ENCODE data around the gene OR2B2. TPM values are rescaled to one million over a fixed set of nuclear protein-coding genes. Genes with fewer than 3 reads are reported as not detected.

OR2B2 gene
- total and polyA plus RNA-seq, 2 of the 4 experiments (the other 2 are of a cell fraction), result not detected

DNA sequence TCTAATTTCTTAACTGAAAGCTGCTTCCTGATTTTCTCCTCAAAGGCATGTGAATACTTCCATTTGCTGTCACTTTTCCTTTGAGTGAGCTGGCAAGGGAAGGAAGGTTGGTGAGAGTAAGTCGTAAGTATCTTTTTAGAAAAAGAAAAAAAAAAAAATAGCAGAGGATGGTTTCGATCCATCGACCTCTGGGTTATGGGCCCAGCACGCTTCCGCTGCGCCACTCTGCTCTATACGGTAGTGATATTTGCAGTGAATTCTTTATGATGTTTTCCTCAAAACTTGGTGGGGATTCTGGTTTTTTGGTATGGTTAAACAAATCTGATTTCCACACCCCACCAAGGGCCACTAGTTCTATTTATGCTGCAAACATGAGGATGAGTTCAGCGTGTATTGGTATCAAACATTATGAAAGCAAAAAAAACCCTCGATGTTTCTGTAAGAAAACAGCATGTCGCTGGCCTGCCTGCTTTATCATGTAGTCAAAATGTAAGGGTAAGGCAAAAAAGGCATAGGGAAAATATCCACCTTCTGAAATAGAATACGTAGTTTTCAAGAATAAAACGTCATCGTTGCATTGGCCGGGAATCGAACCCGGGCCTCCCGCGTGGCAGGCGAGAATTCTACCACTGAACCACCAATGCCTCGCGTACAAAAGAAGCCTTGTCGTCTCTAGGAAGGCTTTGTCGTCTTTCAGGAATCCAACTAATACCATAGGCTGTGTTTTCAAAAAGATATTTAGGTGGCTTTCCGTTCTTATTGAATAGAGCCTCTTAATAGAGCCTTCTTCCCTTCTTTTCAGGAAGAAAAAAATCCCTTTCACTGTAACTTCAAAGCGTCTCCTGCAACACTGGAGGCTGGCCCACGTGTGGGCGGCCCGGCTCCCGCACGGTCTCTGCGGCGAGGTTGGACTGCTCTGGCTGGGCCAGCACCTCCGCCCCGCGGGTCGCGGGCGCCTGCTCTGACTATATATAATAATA is 9.6 kb downstream of the OR2B2 start:
- Histone ChIP-seq H3K4me3 (ENCODE audit: insufficient read depth, low read depth, low read length) (peak overlapping the region; percentile 66), H2AFZ (replicated peaks; ENCODE audit: low read length, poor library complexity) (peak overlapping the region; percentile 93), H3K4ac (ENCODE audit: low read depth, low read length) (no peak overlapping the region), H2BK20ac (ENCODE audit: low read depth, low read length) (no peak overlapping the region), H2AK9ac (replicated peaks; ENCODE audit: low read depth, low read length, poor library complexity) (no peak overlapping the region), H4K5ac (ENCODE audit: low read depth, low read length) (peak overlapping the region; percentile 6; the same call in 1 of the 2 replicates), H4K8ac (ENCODE audit: low read depth in 2 of 2, low read length in 2 of 2) (peak overlapping the region in 1 of 2 experiments; percentile 41; a peak in 1 of 4 replicates), H3K56ac (ENCODE audit: extremely low read depth, insufficient read depth, low read length) (no peak overlapping the region), H4K91ac (ENCODE audit: insufficient read depth, low read depth, low read length) (no peak overlapping the region), H2AK5ac (ENCODE audit: low read depth, low read length) (no peak overlapping the region), H3K36me3 (ENCODE audit: control insufficient read depth, insufficient read depth, low read length) (no peaks in the 10 kb centered on the region), H4K20me1 (ENCODE audit: insufficient read depth, low read length) (peaks cover 3% of the 10 kb centered on the region; the same call in 1 of the 2 replicates), H3K14ac (replicated peaks; ENCODE audit: low read depth, low read length) (peak overlapping the region; percentile 61), H3K9me3 (ENCODE audit: control insufficient read depth, insufficient read depth, low read length) (no peaks in the 10 kb centered on the region), H3K27ac (ENCODE audit: insufficient read depth, low read length) (no peak overlapping the region), H3K4me2 (ENCODE audit: low read depth, low read length) (peak overlapping the region; percentile 90; the same call in 1 of the 2 replicates), H2BK15ac (ENCODE audit: low read depth, low read length) (no peak overlapping the region), H3K9ac (ENCODE audit: low read depth, low read length) (peak overlapping the region; percentile 26; the same call in 1 of the 2 replicates), H3K27me3 (ENCODE audit: control insufficient read depth, insufficient read depth, low read length) (no peaks in the 10 kb centered on the region), H3K23ac (ENCODE audit: low read depth, low read length) (no peak overlapping the region), H2BK120ac (ENCODE audit: low read depth, low read length) (no peak overlapping the region), H3K4me1 (ENCODE audit: control insufficient read depth, insufficient read depth, low read length) (no peaks in the 10 kb centered on the region), H3K9me1 (ENCODE audit: insufficient read depth, low read length) (no peaks in the 10 kb centered on the region), H3K79me1 (ENCODE audit: low read depth in 1 of 2, low read length in 2 of 2) (no peaks in the 10 kb centered on the region), H3K18ac (ENCODE audit: low read depth, low read length) (peak overlapping the region; percentile 34; the same call in 1 of the 2 replicates), H2BK5ac (ENCODE audit: low read depth, low read length, poor library complexity, severe bottlenecking) (peak overlapping the region; percentile 74)
- BruUV-seq (replicated peaks), result no TSS peak
- ChIA-PET CTCF (interaction anchor here (0.6 to 0.9 kb wide), 2 partner anchors 106 to 590 kb away, joined by 4 to 5 read pairs; no protein-coding TSS in a partner anchor), POLR2A (ENCODE audit: unreplicated experiment) (interaction anchor here (0.6 kb wide), 1 partner anchor 35 kb away, joined by 5 read pairs; a partner anchor contains a TSS)
- in situ Hi-C loops (cut with MboI; ENCODE audit: low sequenced_read_pairs), result no loop called here
- intact Hi-C loops (cut with micrococcal nuclease), result loop anchor here (2.0 to 5.0 kb wide), 4 partner anchors 214 to 454 kb away; no protein-coding TSS in a partner anchor
- ATAC-seq (ENCODE audit: low read depth) (peak; percentile 94), DNase-seq (peak; percentile 78)
- no CpG with 5 or more reads among the region's 38 CpGs for WGBS, 2 experiments (ENCODE audit: extremely low coverage in 2 of 2, insufficient read length in 1 of 2)
- TF ChIP-seq MAZ (IDR thresholded peaks at IDR 0.05; ENCODE audit: borderline replicate concordance, low read depth, low read length) (0 out of 2 replicates have a peak, but pooled peaks have one; percentile 12), ELK1 (IDR thresholded peaks at IDR 0.05; ENCODE audit: borderline replicate concordance, low read depth, low read length) (no peak), CHD1 (IDR thresholded peaks at IDR 0.05; ENCODE audit: low read depth, low read length) (peak; percentile 66; the same call in 1 of the 2 replicates), CEBPB (IDR thresholded peaks at IDR 0.05; ENCODE audit: low read depth, low read length) (no peak), FOS (IDR thresholded peaks at IDR 0.05; ENCODE audit: low read depth, low read length) (peak; percentile 92), POLR2A (IDR thresholded peaks at IDR 0.05; ENCODE audit: low read depth, low read length) (no peak), MXI1 (IDR thresholded peaks at IDR 0.05; ENCODE audit: borderline replicate concordance, low read depth, low read length) (peak; percentile 60; the same call in 1 of the 2 replicates), BHLHE40 (IDR thresholded peaks at IDR 0.05; ENCODE audit: low read depth, low read length) (peak; percentile 12; the same call in 1 of the 2 replicates), SMC3 (IDR thresholded peaks at IDR 0.05; ENCODE audit: low read depth, low read length) (no peak), NFE2L2 (IDR thresholded peaks at IDR 0.05; ENCODE audit: low read depth, low read length) (no peak), RAD21 (IDR thresholded peaks at IDR 0.05; ENCODE audit: low read length) (no peak), RCOR1 (IDR thresholded peaks at IDR 0.05; ENCODE audit: insufficient replicate concordance, low read length) (no peak)
- dilution Hi-C loops (cut with HindIII; ENCODE audit: low sequenced_read_pairs, unreplicated experiment), result no loop called here

All from IMR-90 (cell line).